CD4-positive, alpha-beta T cell (primary cell): ENCODE measurements around the gene MARCHF6. TPM values are rescaled to one million over a fixed set of nuclear protein-coding genes. Genes with fewer than 3 reads are reported as not detected.
A peak's percentile ranks its signal among the peaks of the same experiment; 100 is the strongest.
"Not testable (repeated sequence)": the region's sequence is repeated elsewhere in the genome, so short reads cannot be mapped to it uniquely, and the experiment has no call there.

Experiments
- ATAC-seq: fragments of 200-7000 bp; cut with Tn5 transposase; one replicate; pipeline ENCODE4 v1.10.0; 2022; ENCODE audit warnings: mild to moderate bottlenecking; ENCODE audit not compliant: poor library complexity
- CTCF ChIA-PET: fragments of 350-600 bp; sonication (Branson Sonifier 250); formaldehyde crosslinking; loops from one replicate; lab custom pipeline; 2021; ENCODE audit warnings: antibody characterized with exemption, inconsistent platforms; lab: Charles Lee
- POLR2A ChIA-PET: fragments of 350-600 bp; sonication (Branson Sonifier 250); formaldehyde crosslinking; loops from one replicate; lab custom pipeline; 2021; ENCODE audit warnings: antibody characterized with exemption, inconsistent platforms; lab: Charles Lee
- DNase-seq, 14 experiments: peaks; one replicate each; pipeline ENCODE4 v3.0.0-alpha.2; 2013 to 2020; ENCODE audit warnings: mixed read lengths in 2 of 14
- H3K27ac ChIP-seq, 2 donors: one replicate each; pipeline versions ENCODE4 v1.5.1 to v1.7.0; 2013; ENCODE audit warnings: low read length in 2 of 2, low read depth in 1 of 2, mild to moderate bottlenecking in 1 of 2
- H3K27me3 ChIP-seq, 2 experiments: 1 replicate in 1 of 2; 2 replicates in 1 of 2; pipeline versions ENCODE4 v1.6.1 to v1.7.0; 2013; ENCODE audit warnings: low read length in 2 of 2, control low read depth in 1 of 2, mild to moderate bottlenecking in 1 of 2, moderate library complexity in 1 of 2; ENCODE audit not compliant: insufficient read depth in 2 of 2, control insufficient read depth in 1 of 2
- H3K36me3 ChIP-seq: one replicate; pipeline ENCODE4 v1.6.1; 2013; ENCODE audit warnings: low read length, control low read depth; ENCODE audit not compliant: insufficient read depth
- H3K4me1 ChIP-seq: one replicate; pipeline ENCODE4 v1.6.1; 2013; ENCODE audit warnings: low read length, control low read depth; ENCODE audit not compliant: insufficient read depth
- H3K4me3 ChIP-seq: one replicate; pipeline ENCODE4 v1.5.1; 2013; ENCODE audit warnings: mild to moderate bottlenecking, low read length, moderate library complexity
- H3K9me3 ChIP-seq, 2 experiments: 1 replicate in 1 of 2; 2 replicates in 1 of 2; pipeline versions ENCODE4 v1.6.1 to v1.7.0; 2013; ENCODE audit warnings: low read length in 2 of 2, mild to moderate bottlenecking in 2 of 2, control low read depth in 1 of 2, moderate library complexity in 1 of 2; ENCODE audit not compliant: control insufficient read depth in 1 of 2, insufficient read depth in 1 of 2
- H3K27ac Mint-ChIP-seq: one replicate; pipeline ENCODE4 v1.8.0; 2020; ENCODE audit warnings: mixed read lengths
- H3K27me3 Mint-ChIP-seq: one replicate; pipeline ENCODE4 v1.8.0; 2021; ENCODE audit warnings: mixed read lengths
- H3K36me3 Mint-ChIP-seq: one replicate; pipeline ENCODE4 v1.8.0; 2021; ENCODE audit warnings: low read depth, mixed read lengths
- H3K4me1 Mint-ChIP-seq: one replicate; pipeline ENCODE4 v1.8.0; 2021; ENCODE audit warnings: low read depth, mixed read lengths
- H3K4me3 Mint-ChIP-seq: one replicate; pipeline ENCODE4 v1.8.0; 2020; ENCODE audit warnings: mild to moderate bottlenecking, mixed read lengths
- H3K9me3 Mint-ChIP-seq: one replicate; pipeline ENCODE4 v1.8.0; 2020; ENCODE audit warnings: mixed read lengths
- intact Hi-C, 2 experiments: fragments of 100-400 bp; cut with DNase I in 1 of 2; cut with micrococcal nuclease in 1 of 2; formaldehyde crosslinking; loops; one replicate each; pipeline versions ENCODE4 v1.15.1 to v1.9.0; 2023 to 2025; cut with DNase I, micrococcal nuclease
- total RNA-seq, 174 experiments: library from RNA in 2 of 174; stranded (reverse) in 2 of 174; gene quantifications; one replicate each; pipeline ENCODE4 v1.2.3 and lab custom pipeline; 2021 to 2026
- TF ChIP-seq, protein P1 (sequence below): fragments of 200-600 bp; IDR thresholded peaks from one replicate; pipeline ENCODE4 v1.8.0; 2022; ENCODE audit warnings: antibody characterized with exemption, mild to moderate bottlenecking

Gene MARCHF6
- total RNA-seq, 2 experiments from 2014 or later, result 176 to 182 TPM

DNA sequence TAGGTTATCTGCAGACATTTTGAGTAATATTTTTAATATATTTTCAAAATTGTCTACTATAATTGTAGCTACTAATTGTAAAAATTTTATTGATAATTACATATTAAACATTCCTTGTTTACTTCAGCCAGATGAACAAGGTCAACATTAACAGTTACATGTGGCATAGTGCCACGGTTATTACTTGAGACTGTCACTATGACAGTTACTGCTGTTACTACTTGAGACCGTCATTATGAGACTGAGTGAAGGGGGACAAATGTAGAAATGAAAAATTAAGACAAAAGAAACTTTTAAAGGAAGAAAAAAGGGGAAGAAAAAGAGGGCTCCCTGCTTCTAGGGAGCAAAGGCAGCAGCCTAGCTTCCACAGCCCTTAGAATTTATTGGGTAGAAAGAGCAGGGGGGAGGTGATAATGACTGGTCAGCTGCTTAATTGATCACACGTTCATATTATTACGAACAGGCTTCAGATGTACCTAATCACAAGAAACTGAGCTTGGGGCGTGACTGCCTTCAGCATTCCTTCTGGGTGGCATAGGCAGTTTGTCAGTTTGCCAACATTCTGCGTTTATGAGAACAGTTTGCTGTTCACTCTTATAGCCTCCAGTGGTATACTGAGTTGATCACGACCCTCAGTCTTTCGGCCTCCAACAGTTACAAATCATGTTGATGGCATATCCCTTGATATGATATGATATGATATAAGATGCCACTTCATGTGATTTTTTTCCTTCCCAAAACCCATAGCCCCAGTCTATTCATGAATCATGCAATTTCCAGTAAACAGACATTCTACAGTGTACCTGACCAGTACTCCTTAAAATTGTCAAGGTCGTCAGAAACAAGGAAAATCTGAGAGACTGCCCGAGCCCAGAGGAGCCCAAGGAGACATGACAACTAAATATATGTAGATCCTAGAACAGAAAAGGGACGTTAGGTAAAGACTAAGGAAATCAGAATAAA lies 13.1 kb downstream of the MARCHF6 start:
- no peak overlapping the region for H3K4me3 ChIP-seq
- H3K27me3 ChIP-seq, result no peaks in the 10 kb centered on the region
- H3K36me3 ChIP-seq, result peaks cover 4% of the 10 kb centered on the region
- Mint-ChIP-seq H3K27ac (no peak overlapping the region), H3K27me3 (no peaks in the 10 kb centered on the region), H3K9me3 (no peaks in the 10 kb centered on the region), H3K36me3 (peaks cover 24% of the 10 kb centered on the region), H3K4me3 (no peak overlapping the region), H3K4me1 (peaks cover 86% of the 10 kb centered on the region)
- intact Hi-C loops, result loop anchor here in 1 of 2 experiments (10.0 kb wide), 1 partner anchor 82 kb away; no protein-coding TSS in a partner anchor
- no peak overlapping the region for H3K27ac ChIP-seq
- TF ChIP-seq, protein P1, sequence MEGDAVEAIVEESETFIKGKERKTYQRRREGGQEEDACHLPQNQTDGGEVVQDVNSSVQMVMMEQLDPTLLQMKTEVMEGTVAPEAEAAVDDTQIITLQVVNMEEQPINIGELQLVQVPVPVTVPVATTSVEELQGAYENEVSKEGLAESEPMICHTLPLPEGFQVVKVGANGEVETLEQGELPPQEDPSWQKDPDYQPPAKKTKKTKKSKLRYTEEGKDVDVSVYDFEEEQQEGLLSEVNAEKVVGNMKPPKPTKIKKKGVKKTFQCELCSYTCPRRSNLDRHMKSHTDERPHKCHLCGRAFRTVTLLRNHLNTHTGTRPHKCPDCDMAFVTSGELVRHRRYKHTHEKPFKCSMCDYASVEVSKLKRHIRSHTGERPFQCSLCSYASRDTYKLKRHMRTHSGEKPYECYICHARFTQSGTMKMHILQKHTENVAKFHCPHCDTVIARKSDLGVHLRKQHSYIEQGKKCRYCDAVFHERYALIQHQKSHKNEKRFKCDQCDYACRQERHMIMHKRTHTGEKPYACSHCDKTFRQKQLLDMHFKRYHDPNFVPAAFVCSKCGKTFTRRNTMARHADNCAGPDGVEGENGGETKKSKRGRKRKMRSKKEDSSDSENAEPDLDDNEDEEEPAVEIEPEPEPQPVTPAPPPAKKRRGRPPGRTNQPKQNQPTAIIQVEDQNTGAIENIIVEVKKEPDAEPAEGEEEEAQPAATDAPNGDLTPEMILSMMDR, result no peak
- peaks cover 30% of the 10 kb centered on the region for H3K4me1 ChIP-seq
- CTCF ChIA-PET, result interaction anchor here (2.2 to 2.4 kb wide), 2 partner anchors 9 to 83 kb away, joined by 8 to 9 read pairs; no protein-coding TSS in a partner anchor
- no peaks in the 10 kb centered on the region for H3K9me3 ChIP-seq
- POLR2A ChIA-PET, result no interaction called here
- DNase-seq, result no peak
- ATAC-seq, result no peak

DNA sequence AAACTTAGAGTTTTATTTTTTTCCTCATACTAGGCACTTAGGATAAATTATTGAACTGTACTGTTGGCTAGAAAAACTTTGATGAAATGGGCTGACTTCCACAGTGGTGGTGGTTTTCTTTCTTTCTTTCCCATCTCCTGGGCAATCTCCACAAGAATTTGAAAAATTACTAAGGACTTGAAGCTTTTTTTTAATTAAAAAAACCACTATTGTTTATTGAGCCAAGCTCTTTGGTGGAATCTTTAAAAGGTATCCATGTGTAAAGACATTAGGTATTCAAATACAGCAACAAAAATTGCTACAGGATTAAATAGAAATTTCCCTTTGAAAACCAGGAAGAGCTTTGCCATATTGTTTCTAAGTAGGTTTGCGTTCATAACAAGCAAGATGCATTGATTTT lies 14.1 kb downstream of the MARCHF6 start:
- ChIA-PET POLR2A (interaction anchor here (0.8 kb wide), 1 partner anchor 12 kb away, joined by 3 read pairs; no protein-coding TSS in a partner anchor), CTCF (interaction anchor here (2.2 to 2.4 kb wide), 2 partner anchors 10 to 84 kb away, joined by 8 to 9 read pairs; no protein-coding TSS in a partner anchor)
- Mint-ChIP-seq H3K4me3 (no peak overlapping the region), H3K27ac (no peak overlapping the region), H3K27me3 (no peaks in the 10 kb centered on the region), H3K4me1 (peaks cover 88% of the 10 kb centered on the region), H3K9me3 (no peaks in the 10 kb centered on the region), H3K36me3 (peaks cover 24% of the 10 kb centered on the region)
- Histone ChIP-seq H3K36me3 (peaks cover 4% of the 10 kb centered on the region), H3K27me3 (no peaks in the 10 kb centered on the region), H3K27ac (no peak overlapping the region), H3K9me3 (no peaks in the 10 kb centered on the region), H3K4me3 (no peak overlapping the region), H3K4me1 (peaks cover 28% of the 10 kb centered on the region)
- DNase-seq, result no peak
- intact Hi-C loops, result loop anchor here in 1 of 2 experiments (10.0 kb wide), 1 partner anchor 83 kb away; no protein-coding TSS in a partner anchor
- ATAC-seq, result no peak
- TF ChIP-seq, protein P1, result no peak

DNA sequence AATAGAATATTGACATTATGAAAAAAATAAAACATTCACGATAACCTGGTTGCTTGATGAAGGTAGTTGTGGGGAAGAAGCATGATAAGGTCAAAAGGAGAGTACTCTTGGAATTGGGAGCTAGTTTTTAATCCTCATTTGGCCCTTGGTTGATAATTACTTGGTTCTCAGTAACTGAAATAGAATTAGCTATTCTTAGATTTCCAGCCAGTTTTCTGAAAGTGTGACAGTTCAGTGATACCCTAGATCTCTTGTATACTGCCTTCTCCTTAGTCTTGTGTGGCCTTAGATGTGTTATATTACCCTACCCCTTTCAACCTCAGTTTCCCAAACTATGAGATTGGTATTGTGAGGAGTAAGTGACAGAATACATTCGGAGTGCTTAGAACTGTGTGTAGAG lies 17.4 kb downstream of the MARCHF6 start:
- POLR2A ChIA-PET, result interaction anchor here (1.2 to 2.0 kb wide), 2 partner anchors 14 to 18 kb away, joined by 3 to 9 read pairs; partner anchors contain the start of gene MARCHF6
- intact Hi-C loops, result no loop called here
- no peak for ATAC-seq

DNA sequence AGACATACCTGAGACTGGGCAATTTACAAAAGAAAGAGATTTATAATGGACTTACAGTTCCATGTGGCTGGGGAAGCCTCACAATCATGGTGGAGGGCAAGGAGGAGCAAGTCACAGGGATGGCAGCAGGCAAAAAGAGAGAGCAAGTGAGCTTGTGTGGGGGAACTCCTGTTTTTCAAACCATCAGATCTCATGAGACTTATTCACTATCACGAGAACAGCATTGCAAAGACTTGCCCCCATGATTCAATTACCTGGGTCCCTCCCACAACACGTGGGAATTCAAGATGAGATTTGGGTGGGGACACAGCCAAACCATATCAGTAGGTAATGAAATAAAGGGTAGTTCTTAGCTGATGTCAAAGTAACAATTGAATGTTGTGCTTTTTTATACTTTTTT lies 17.9 kb downstream of the MARCHF6 start:
- H3K27me3 ChIP-seq, H3K4me3 ChIP-seq, DNase-seq, ATAC-seq, H3K9me3 ChIP-seq, H3K9me3 Mint-ChIP-seq, H3K36me3 ChIP-seq, H3K27me3 Mint-ChIP-seq, H3K27ac ChIP-seq, intact Hi-C loops: not testable (repeated sequence)
- ChIA-PET CTCF (interaction anchor here (0.8 to 1.2 kb wide), 3 partner anchors 12 to 88 kb away, joined by 3 to 4 read pairs (median 3); no protein-coding TSS in a partner anchor), POLR2A (interaction anchor here (1.2 to 2.0 kb wide), 2 partner anchors 14 to 18 kb away, joined by 3 to 9 read pairs; partner anchors contain the start of gene MARCHF6)
- H3K4me3 Mint-ChIP-seq, result peak overlapping the region; percentile 12
- H3K27ac Mint-ChIP-seq, result peak overlapping the region; percentile 8
- H3K4me1 ChIP-seq, result peaks cover 45% of the 10 kb centered on the region
- H3K36me3 Mint-ChIP-seq, result peaks cover 28% of the 10 kb centered on the region
- peaks cover 89% of the 10 kb centered on the region for H3K4me1 Mint-ChIP-seq

More for the DNA sequence above, 17.4 kb downstream of the MARCHF6 start:
- Mint-ChIP-seq H3K4me3 (peak overlapping the region; percentile 12), H3K27ac (peak overlapping the region; percentile 8), H3K4me1 (peaks cover 88% of the 10 kb centered on the region), H3K36me3 (peaks cover 24% of the 10 kb centered on the region), H3K9me3 (no peaks in the 10 kb centered on the region), H3K27me3 (no peaks in the 10 kb centered on the region)
- no peak for DNase-seq
- Histone ChIP-seq H3K9me3 (peaks cover 0 to 5% of the 10 kb centered on the region in 2 experiments), H3K27ac (no peak overlapping the region), H3K36me3 (peaks cover 4% of the 10 kb centered on the region), H3K27me3 (no peaks in the 10 kb centered on the region), H3K4me1 (peaks cover 46% of the 10 kb centered on the region), H3K4me3 (no peak overlapping the region)
- TF ChIP-seq, protein P1, result no peak
- CTCF ChIA-PET, result interaction anchor here (1.2 kb wide), 1 partner anchor 11 kb away, joined by 3 read pairs; no protein-coding TSS in a partner anchor
